SK-N-SH treated with all-trans-retinoic acid at 6 μM for 48 hours (cell line): ENCODE results near the gene PARD3B.

ENCODE experiments used
- ATAC-seq: fragments of 200-7000 bp; cut with Tn5 transposase; 3 replicates; pipeline ENCODE4 v1.9.1; 2020; ENCODE audit warnings: mild to moderate bottlenecking, moderate library complexity
- BACH2 ChIP-seq: fragments of 250-450 bp; sonication (Bioruptor Pico); IDR thresholded peaks from 2 replicates; pipeline ENCODE4 v1.9.0; 2021; ENCODE audit warnings: mild to moderate bottlenecking, borderline replicate concordance
- CSDC2 ChIP-seq: fragments of 250-450 bp; sonication (Bioruptor Pico); IDR thresholded peaks from 2 replicates; pipeline ENCODE4 v1.5.0; 2020; ENCODE audit warnings: mild to moderate bottlenecking, moderate library complexity
- CSRNP3 ChIP-seq: fragments of 250-450 bp; sonication (Bioruptor Pico); IDR thresholded peaks from 2 replicates; pipeline ENCODE4 v1.5.1; 2021; ENCODE audit warnings: mild to moderate bottlenecking, moderate library complexity
- ESRRG ChIP-seq: fragments of 250-450 bp; sonication (Bioruptor Pico); IDR thresholded peaks from 2 replicates; pipeline ENCODE4 v1.6.1; 2021; ENCODE audit warnings: mild to moderate bottlenecking
- GLIS3 ChIP-seq: fragments of 250-450 bp; sonication (Bioruptor Pico); IDR thresholded peaks from 2 replicates; pipeline ENCODE4 v1.5.0; 2020; ENCODE audit warnings: mild to moderate bottlenecking, moderate library complexity
- ISL1 ChIP-seq: fragments of 250-450 bp; sonication (Bioruptor Pico); IDR thresholded peaks from 2 replicates; pipeline ENCODE4 v2.1.2; 2022; ENCODE audit warnings: mild to moderate bottlenecking, moderate library complexity
- OSR1 ChIP-seq: fragments of 250-450 bp; sonication (Bioruptor Pico); IDR thresholded peaks from 2 replicates; pipeline ENCODE4 v1.8.0; 2022; ENCODE audit warnings: moderate library complexity, mild to moderate bottlenecking, inconsistent platforms
- POU6F1 ChIP-seq: fragments of 250-450 bp; sonication (Bioruptor Pico); IDR thresholded peaks from 2 replicates; pipeline ENCODE4 v1.8.0; 2021; ENCODE audit warnings: low read depth, mild to moderate bottlenecking, moderate library complexity, borderline replicate concordance
- RARB ChIP-seq: fragments of 250-450 bp; sonication (Bioruptor Pico); IDR thresholded peaks from 2 replicates; pipeline ENCODE4 v1.8.0; 2021; ENCODE audit warnings: mild to moderate bottlenecking, moderate library complexity
- TCF4 ChIP-seq: fragments of 250-450 bp; sonication (Bioruptor Pico); IDR thresholded peaks from 2 replicates; pipeline ENCODE4 v1.8.0; 2021; ENCODE audit warnings: mild to moderate bottlenecking, moderate library complexity, borderline replicate concordance
- TOX ChIP-seq: fragments of 250-450 bp; sonication (Bioruptor Pico); IDR thresholded peaks from 2 replicates; pipeline ENCODE4 v1.8.0; 2021; ENCODE audit warnings: mild to moderate bottlenecking, moderate library complexity, borderline replicate concordance
- TSHZ2 ChIP-seq: fragments of 250-450 bp; sonication (Bioruptor Pico); IDR thresholded peaks from 2 replicates; pipeline ENCODE4 v1.5.0; 2020; ENCODE audit warnings: mild to moderate bottlenecking, moderate library complexity
- ZC3H10 ChIP-seq: fragments of 250-450 bp; sonication (Bioruptor Pico); IDR thresholded peaks from 2 replicates; pipeline ENCODE4 v1.5.1; 2021; ENCODE audit warnings: mild to moderate bottlenecking, moderate library complexity
- ZNF565 ChIP-seq: fragments of 450-650 bp; formaldehyde crosslinking; conservative IDR thresholded peaks from 2 replicates; pipeline ENCODE4 v1.5.0; 2020; ENCODE audit warnings: low read depth, mild to moderate bottlenecking, moderate library complexity
- ZNF70 ChIP-seq: fragments of 450-650 bp; formaldehyde crosslinking; IDR thresholded peaks from 2 replicates; pipeline ENCODE4 v1.5.0; 2020; ENCODE audit warnings: mild to moderate bottlenecking, moderate library complexity
- ZNF8 ChIP-seq: fragments of 450-650 bp; formaldehyde crosslinking; IDR thresholded peaks from 2 replicates; pipeline ENCODE4 v1.5.0; 2020; ENCODE audit warnings: mild to moderate bottlenecking, moderate library complexity
- TF ChIP-seq, protein P1 (sequence below): fragments of 250-450 bp; sonication (Bioruptor Pico); IDR thresholded peaks from 2 replicates; pipeline ENCODE4 v1.5.1; 2020; ENCODE audit warnings: low read depth, mild to moderate bottlenecking, moderate library complexity

PARD3B gene

DNA sequence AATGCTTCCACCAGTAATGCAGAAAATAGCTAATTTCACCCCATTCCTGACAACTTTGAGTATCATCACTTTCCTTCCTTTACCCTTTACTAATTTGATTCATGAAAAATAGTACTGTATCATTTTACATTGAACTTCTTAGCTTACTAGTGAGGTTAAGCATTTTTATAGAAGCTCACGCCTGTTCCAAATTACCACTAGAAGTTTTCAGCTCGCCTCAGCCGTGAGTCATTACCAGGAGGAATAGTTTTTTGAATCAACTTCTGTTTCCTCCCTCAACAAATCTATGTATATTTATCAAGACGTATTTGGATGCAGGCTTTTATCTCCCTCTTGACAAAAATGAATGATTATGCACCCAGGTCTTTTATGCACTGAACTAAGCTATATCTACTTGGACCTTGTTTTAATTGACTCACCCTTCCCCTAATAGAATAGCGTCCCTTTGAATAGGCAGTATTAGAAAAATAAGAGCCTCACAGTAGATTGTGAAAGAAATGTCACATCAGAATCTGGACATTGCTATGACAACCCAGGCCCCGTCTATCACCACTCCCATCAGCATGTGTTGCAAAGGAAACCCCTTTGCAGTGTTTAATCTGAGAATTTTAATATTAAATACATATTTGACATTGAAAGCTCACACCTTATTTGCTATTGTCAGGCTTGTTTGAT, 929.6 kb downstream of the PARD3B start (continued):
- no peak for TF ChIP-seq CSDC2 (CRISPR knock-in tag)
- TF ChIP-seq ISL1 (CRISPR knock-in tag) = no peak
- TF ChIP-seq TOX (CRISPR knock-in tag) = no peak

GRCh38 chr2:205475416-205475768, 930.1 kb downstream of the PARD3B start:
- ATAC-seq = peak; percentile 64
- TF ChIP-seq GLIS3 (CRISPR knock-in tag) = no peak
- TF ChIP-seq BACH2 = no peak
- TF ChIP-seq, protein P1, sequence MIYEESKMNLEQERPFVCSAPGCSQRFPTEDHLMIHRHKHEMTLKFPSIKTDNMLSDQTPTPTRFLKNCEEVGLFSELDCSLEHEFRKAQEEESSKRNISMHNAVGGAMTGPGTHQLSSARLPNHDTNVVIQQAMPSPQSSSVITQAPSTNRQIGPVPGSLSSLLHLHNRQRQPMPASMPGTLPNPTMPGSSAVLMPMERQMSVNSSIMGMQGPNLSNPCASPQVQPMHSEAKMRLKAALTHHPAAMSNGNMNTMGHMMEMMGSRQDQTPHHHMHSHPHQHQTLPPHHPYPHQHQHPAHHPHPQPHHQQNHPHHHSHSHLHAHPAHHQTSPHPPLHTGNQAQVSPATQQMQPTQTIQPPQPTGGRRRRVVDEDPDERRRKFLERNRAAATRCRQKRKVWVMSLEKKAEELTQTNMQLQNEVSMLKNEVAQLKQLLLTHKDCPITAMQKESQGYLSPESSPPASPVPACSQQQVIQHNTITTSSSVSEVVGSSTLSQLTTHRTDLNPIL (CRISPR knock-in tag) = no peak
- TF ChIP-seq RARB (CRISPR knock-in tag) = no peak
- no peak for TF ChIP-seq ESRRG (CRISPR knock-in tag)
- TF ChIP-seq CSDC2 (CRISPR knock-in tag) = no peak
- no peak for TF ChIP-seq ZC3H10
- no peak for TF ChIP-seq TCF4 (CRISPR knock-in tag)
- TF ChIP-seq TSHZ2 (CRISPR knock-in tag) = no peak
- TF ChIP-seq OSR1 = no peak
- no peak for TF ChIP-seq ZNF8 (CRISPR knock-in tag)
- TF ChIP-seq POU6F1 = no peak
- TF ChIP-seq ZNF565 = no peak
- no peak for TF ChIP-seq CSRNP3 (CRISPR knock-in tag)

DNA sequence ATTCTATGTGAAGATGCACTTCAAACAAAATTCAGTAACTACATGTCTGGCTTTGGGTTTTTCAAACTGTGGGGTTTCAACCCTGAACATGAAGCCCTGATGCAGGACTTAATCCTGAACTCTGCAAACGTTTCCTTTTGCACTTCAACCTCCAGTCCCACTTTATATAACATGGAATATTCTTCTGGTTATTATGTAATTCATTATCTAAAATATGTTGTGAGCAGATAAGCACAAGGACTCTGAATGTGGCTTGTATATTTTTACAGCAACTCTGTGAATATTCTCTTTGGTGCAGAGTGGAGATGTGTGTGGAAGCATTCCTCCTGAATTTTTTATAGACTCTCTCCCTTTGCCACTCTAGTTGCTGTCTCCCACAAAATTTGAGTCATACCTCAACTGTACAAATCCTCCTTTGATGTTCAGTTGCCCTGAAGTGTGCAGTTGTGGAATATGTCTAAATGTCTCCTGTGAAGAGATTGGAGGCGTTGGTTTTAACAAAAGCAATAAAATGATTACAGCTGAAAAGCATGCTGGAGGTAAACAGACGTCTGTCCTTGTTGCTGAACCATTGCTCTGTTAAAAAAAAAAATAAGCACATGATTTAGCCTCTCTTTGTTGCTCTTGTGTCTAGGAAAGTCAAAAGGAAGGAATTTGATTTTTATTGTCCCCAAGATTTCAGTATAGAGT, 931.9 kb downstream of the PARD3B start:
- no peak for TF ChIP-seq ZNF70 (CRISPR knock-in tag)
- TF ChIP-seq ZC3H10 = no peak
- no peak for TF ChIP-seq CSRNP3 (CRISPR knock-in tag)
- TF ChIP-seq TSHZ2 (CRISPR knock-in tag) = no peak
- TF ChIP-seq POU6F1 = no peak
- TF ChIP-seq RARB (CRISPR knock-in tag) = no peak
- no peak for TF ChIP-seq GLIS3 (CRISPR knock-in tag)
- TF ChIP-seq, protein P1 (CRISPR knock-in tag) = no peak
- TF ChIP-seq, all 23 proteins: peak for 0

More for the DNA sequence above, 931.9 kb downstream of the PARD3B start:
- no peak for ATAC-seq
